WTC11 (cell line): ENCODE measurements around the gene TAF10. TPM values are rescaled to one million over a fixed set of nuclear protein-coding genes. Genes with fewer than 3 reads are reported as not detected.

Source experiments
- ATAC-seq: fragments of 200-7000 bp; cut with Tn5 transposase; 2 replicates; pipeline ENCODE4 v1.10.0; 2021; ENCODE audit warnings: mild to moderate bottlenecking, moderate library complexity
- CTCF ChIA-PET: fragments of 300-600 bp; sonication (Branson Sonifier 250); formaldehyde crosslinking; loops from one replicate; lab custom pipeline; 2021; ENCODE audit warnings: antibody characterized with exemption; lab: Charles Lee
- POLR2A ChIA-PET: fragments of 350-600 bp; sonication (Branson Sonifier 250); formaldehyde crosslinking; loops from one replicate; lab custom pipeline; 2021; ENCODE audit warnings: antibody characterized with exemption; lab: Charles Lee
- DNase-seq: peaks from one replicate; pipeline ENCODE4 v3.0.0; 2021; ENCODE audit warnings: low spot score
- H3K27ac Mint-ChIP-seq: 2 replicates; pipeline ENCODE4 v1.8.0; 2021; ENCODE audit warnings: mixed read lengths
- H3K27me3 Mint-ChIP-seq: 2 replicates; pipeline ENCODE4 v1.8.0; 2021; ENCODE audit warnings: low read depth, mild to moderate bottlenecking, moderate library complexity, mixed read lengths
- H3K36me3 Mint-ChIP-seq: 2 replicates; pipeline ENCODE4 v1.8.0; 2021; ENCODE audit warnings: mixed read lengths
- H3K4me1 Mint-ChIP-seq: 2 replicates; pipeline ENCODE4 v1.8.0; 2022; ENCODE audit warnings: mixed read lengths
- H3K4me3 Mint-ChIP-seq: 2 replicates; pipeline ENCODE4 v1.8.0; 2021; ENCODE audit warnings: mild to moderate bottlenecking, moderate library complexity, mixed read lengths
- H3K9me3 Mint-ChIP-seq: 2 replicates; pipeline ENCODE4 v1.8.0; 2021; ENCODE audit warnings: mixed read lengths
- ATF1 ChIP-seq: sonication (generic); formaldehyde crosslinking; IDR thresholded peaks from 2 replicates; pipeline ENCODE4 v1.8.1; 2023; ENCODE audit warnings: mild to moderate bottlenecking, moderate library complexity, missing genetic modification reagents
- ATF2 ChIP-seq: sonication (generic); formaldehyde crosslinking; IDR thresholded peaks from 2 replicates; pipeline ENCODE4 v1.8.1; 2022; ENCODE audit warnings: low read depth, missing genetic modification reagents, borderline replicate concordance
- ATF6 ChIP-seq: sonication (generic); formaldehyde crosslinking; IDR thresholded peaks from 2 replicates; pipeline ENCODE4 v1.8.1; 2023; ENCODE audit warnings: mild to moderate bottlenecking, missing genetic modification reagents
- CDX4 ChIP-seq: fragments of 250-450 bp; sonication (Bioruptor Pico); IDR thresholded peaks from 2 replicates; pipeline ENCODE4 v1.9.0; 2021; ENCODE audit warnings: moderate library complexity, mild to moderate bottlenecking, inconsistent platforms, borderline replicate concordance
- CREB1 ChIP-seq: sonication (generic); formaldehyde crosslinking; IDR thresholded peaks from 2 replicates; pipeline ENCODE4 v1.8.0; 2023; ENCODE audit warnings: mild to moderate bottlenecking, missing genetic modification reagents
- ESRRA ChIP-seq: sonication (generic); formaldehyde crosslinking; IDR thresholded peaks from 2 replicates; pipeline ENCODE4 v1.8.1; 2022; ENCODE audit warnings: mild to moderate bottlenecking, missing genetic modification reagents, borderline replicate concordance
- ETV6 ChIP-seq: sonication (generic); formaldehyde crosslinking; IDR thresholded peaks from 2 replicates; pipeline ENCODE4 v1.8.1; 2022; ENCODE audit warnings: mild to moderate bottlenecking, missing genetic modification reagents
- GRHL2 ChIP-seq: fragments of 250-450 bp; sonication (Bioruptor Pico); IDR thresholded peaks from 2 replicates; pipeline ENCODE4 v1.8.0; 2022; ENCODE audit warnings: mild to moderate bottlenecking, moderate library complexity; ENCODE audit not compliant: insufficient replicate concordance, severe bottlenecking
- GTF2I ChIP-seq: fragments of 250-450 bp; sonication (Bioruptor Pico); conservative IDR thresholded peaks from 2 replicates; pipeline ENCODE4 v1.4.0; 2021; ENCODE audit warnings: mild to moderate bottlenecking
- IRF2 ChIP-seq: sonication (generic); formaldehyde crosslinking; IDR thresholded peaks from 2 replicates; pipeline ENCODE4 v1.8.0; 2022; ENCODE audit warnings: low read depth, missing genetic modification reagents, borderline replicate concordance
- MAX ChIP-seq: sonication (generic); formaldehyde crosslinking; IDR thresholded peaks from 2 replicates; pipeline ENCODE4 v1.8.0; 2022; ENCODE audit warnings: mild to moderate bottlenecking, missing genetic modification reagents
- NFATC4 ChIP-seq: fragments of 250-450 bp; sonication (Bioruptor Pico); IDR thresholded peaks from 2 replicates; pipeline ENCODE4 v1.9.0; 2021; ENCODE audit warnings: mild to moderate bottlenecking
- NFE2L1 ChIP-seq: sonication (generic); formaldehyde crosslinking; IDR thresholded peaks from 2 replicates; pipeline ENCODE4 v1.8.1; 2023; ENCODE audit warnings: missing genetic modification reagents
- OVOL2 ChIP-seq: fragments of 250-450 bp; sonication (Bioruptor Pico); IDR thresholded peaks from 2 replicates; pipeline ENCODE4 v1.9.0; 2021; ENCODE audit warnings: mild to moderate bottlenecking, borderline replicate concordance
- PRDM15 ChIP-seq: sonication (generic); formaldehyde crosslinking; IDR thresholded peaks from 2 replicates; pipeline ENCODE4 v1.8.0; 2022; ENCODE audit warnings: missing genetic modification reagents
- RELA ChIP-seq: sonication (generic); formaldehyde crosslinking; IDR thresholded peaks from 2 replicates; pipeline ENCODE4 v1.8.1; 2022; ENCODE audit warnings: missing genetic modification reagents, mild to moderate bottlenecking, borderline replicate concordance
- SMAD4 ChIP-seq: sonication (generic); formaldehyde crosslinking; IDR thresholded peaks from 2 replicates; pipeline ENCODE4 v1.8.0; 2022; ENCODE audit warnings: mild to moderate bottlenecking, missing genetic modification reagents
- TCF7 ChIP-seq: sonication (generic); formaldehyde crosslinking; IDR thresholded peaks from 2 replicates; pipeline ENCODE4 v1.8.0; 2022; ENCODE audit warnings: mild to moderate bottlenecking, low read depth, missing genetic modification reagents, moderate library complexity
- USF1 ChIP-seq: sonication (generic); formaldehyde crosslinking; IDR thresholded peaks from 2 replicates; pipeline ENCODE4 v1.8.0; 2022; ENCODE audit warnings: mild to moderate bottlenecking, missing genetic modification reagents
- ZBTB21 ChIP-seq: sonication (generic); formaldehyde crosslinking; IDR thresholded peaks from 2 replicates; pipeline ENCODE4 v1.8.1; 2023; ENCODE audit warnings: mild to moderate bottlenecking, missing genetic modification reagents, borderline replicate concordance
- ZBTB43 ChIP-seq: sonication (generic); formaldehyde crosslinking; IDR thresholded peaks from 2 replicates; pipeline ENCODE4 v1.8.1; 2023; ENCODE audit warnings: mild to moderate bottlenecking, missing genetic modification reagents
- ZMAT4 ChIP-seq: fragments of 250-450 bp; sonication (Bioruptor Pico); IDR thresholded peaks from 2 replicates; pipeline ENCODE4 v1.9.0; 2021; ENCODE audit warnings: mild to moderate bottlenecking
- ZNF219 ChIP-seq: sonication (generic); formaldehyde crosslinking; IDR thresholded peaks from 2 replicates; pipeline ENCODE4 v1.8.0; 2023; ENCODE audit warnings: missing genetic modification reagents, mild to moderate bottlenecking, borderline replicate concordance
- ZNF396 ChIP-seq: fragments of 250-450 bp; sonication (Bioruptor Pico); IDR thresholded peaks from 2 replicates; pipeline ENCODE4 v1.8.0; 2021; ENCODE audit warnings: mild to moderate bottlenecking, moderate library complexity, borderline replicate concordance
- ZNF671 ChIP-seq: fragments of 250-450 bp; sonication (Bioruptor Pico); IDR thresholded peaks from 2 replicates; pipeline ENCODE4 v1.8.0; 2021; ENCODE audit warnings: mild to moderate bottlenecking
- total RNA-seq: library from RNA; stranded (reverse); gene quantifications from 3 replicates; pipeline ENCODE4 v1.2.3, GENCODE V29; 2021

The TAF10 gene
- total RNA-seq, 1 experiment from 2014 or later = 165 TPM

GRCh38 chr11:6642957-6643356 lies 30.9 kb upstream of the TAF10 start (continued):
- TF ChIP-seq IRF2 (CRISPR knock-in tag) (no peak), ATF6 (CRISPR knock-in tag) (no peak), ATF2 (CRISPR knock-in tag) (no peak), ZNF219 (CRISPR knock-in tag) (no peak), ZNF671 (CRISPR knock-in tag) (no peak), GRHL2 (CRISPR knock-in tag) (no peak), NFATC4 (CRISPR knock-in tag) (no peak), ESRRA (CRISPR knock-in tag) (no peak), OVOL2 (no peak), PRDM15 (CRISPR knock-in tag) (no peak), RELA (CRISPR knock-in tag) (no peak), ATF1 (no peak), ZBTB43 (CRISPR knock-in tag) (no peak)
- TF ChIP-seq, all 79 proteins: peak for 0

GRCh38 chr11:6640985-6641701 lies 29.1 kb upstream of the TAF10 start:
- H3K9me3 Mint-ChIP-seq = no peaks in the 10 kb centered on the region
- no peak overlapping the region for H3K27ac Mint-ChIP-seq
- TF ChIP-seq ZNF396 (CRISPR knock-in tag) (no peak), GTF2I (CRISPR knock-in tag) (no peak), ETV6 (CRISPR knock-in tag) (no peak), NFE2L1 (CRISPR knock-in tag) (no peak), CDX4 (no peak), ATF1 (no peak), CREB1 (no peak), TCF7 (CRISPR knock-in tag) (no peak), ZBTB21 (no peak), RELA (CRISPR knock-in tag) (no peak), SMAD4 (CRISPR knock-in tag) (no peak), USF1 (CRISPR knock-in tag) (no peak), ZMAT4 (no peak), MAX (CRISPR knock-in tag) (no peak)
- ATAC-seq (no peak), DNase-seq (no peak)
- no peaks in the 10 kb centered on the region for H3K27me3 Mint-ChIP-seq
- ChIA-PET CTCF (interaction anchor here (1.2 kb wide), 1 partner anchor 114 kb away, joined by 3 read pairs; no protein-coding TSS in a partner anchor), POLR2A (no interaction called here)
- H3K36me3 Mint-ChIP-seq = no peaks in the 10 kb centered on the region
- H3K4me1 Mint-ChIP-seq = no peaks in the 10 kb centered on the region
- no peak overlapping the region for H3K4me3 Mint-ChIP-seq
